Neuronal stem cell (in vitro differentiated cells): ENCODE data around the gene WWOX.

Experiments
- DNase-seq: peaks from one replicate; pipeline ENCODE4 v3.0.0-alpha.2; 2013; ENCODE audit warnings: low spot score
- H2AFZ ChIP-seq: one replicate; pipeline ENCODE4 v1.6.1; 2013; ENCODE audit warnings: mild to moderate bottlenecking, low read length, inconsistent platforms
- H2AK5ac ChIP-seq: 2 replicates; pipeline ENCODE4 v1.6.1; 2013; ENCODE audit warnings: low read depth, mild to moderate bottlenecking, inconsistent platforms, low read length, moderate library complexity, mixed read lengths
- H2BK120ac ChIP-seq: 2 replicates; pipeline ENCODE4 v1.6.1; 2013; ENCODE audit warnings: low read depth, mild to moderate bottlenecking, inconsistent platforms, low read length, moderate library complexity, mixed read lengths
- H2BK12ac ChIP-seq: one replicate; pipeline ENCODE4 v1.6.1; 2013; ENCODE audit warnings: low read length, inconsistent platforms
- H2BK15ac ChIP-seq: 2 replicates; pipeline ENCODE4 v1.6.1; 2013; ENCODE audit warnings: mild to moderate bottlenecking, low read length, inconsistent platforms, mixed read lengths
- H2BK5ac ChIP-seq: one replicate; pipeline ENCODE4 v1.6.1; 2013; ENCODE audit warnings: inconsistent platforms, mild to moderate bottlenecking, low read length, moderate library complexity
- H3K14ac ChIP-seq: one replicate; pipeline ENCODE4 v1.6.1; 2013; ENCODE audit warnings: low read length, inconsistent platforms
- H3K18ac ChIP-seq: 2 replicates; pipeline ENCODE4 v1.6.1; 2013; ENCODE audit warnings: low read length, inconsistent platforms
- H3K23ac ChIP-seq: 2 replicates; pipeline ENCODE4 v1.6.1; 2013; ENCODE audit warnings: low read depth, mild to moderate bottlenecking, mixed read lengths, low read length, inconsistent platforms; ENCODE audit not compliant: poor library complexity
- H3K27ac ChIP-seq: replicated peaks from 3 replicates; pipeline ENCODE4 v1.5.1; 2013; ENCODE audit warnings: low read length, inconsistent platforms
- H3K27me3 ChIP-seq, 3 experiments: 2 replicates each; pipeline ENCODE4 v1.6.1; 2013; ENCODE audit warnings: low read length in 3 of 3, mild to moderate bottlenecking in 2 of 3, inconsistent platforms in 1 of 3, low read depth in 1 of 3, mixed read lengths in 1 of 3, moderate library complexity in 1 of 3; ENCODE audit not compliant: control insufficient read depth in 3 of 3, insufficient read depth in 3 of 3
- H3K36me3 ChIP-seq, 2 donors: replicated peaks in 1 of 2; 2 replicates each; pipeline ENCODE4 v1.6.1; 2013; ENCODE audit warnings: low read length in 2 of 2; ENCODE audit not compliant: control insufficient read depth in 2 of 2, insufficient read depth in 2 of 2
- H3K4ac ChIP-seq: 2 replicates; pipeline ENCODE4 v1.6.1; 2013; ENCODE audit warnings: inconsistent platforms, mild to moderate bottlenecking, low read length, moderate library complexity
- H3K4me1 ChIP-seq, 2 donors: 1 replicate in 1 of 2; 2 replicates in 1 of 2; pipeline ENCODE4 v1.6.1; 2013; ENCODE audit warnings: low read length in 2 of 2, low read depth in 1 of 2; ENCODE audit not compliant: control insufficient read depth in 2 of 2, insufficient read depth in 1 of 2
- H3K4me2 ChIP-seq: one replicate; pipeline ENCODE4 v1.6.1; 2013; ENCODE audit warnings: mild to moderate bottlenecking, low read length, inconsistent platforms; ENCODE audit not compliant: insufficient read depth, poor library complexity, severe bottlenecking
- H3K4me3 ChIP-seq, 2 donors: 2 replicates each; pipeline ENCODE4 v1.5.1; 2013; ENCODE audit warnings: low read length in 2 of 2, mild to moderate bottlenecking in 2 of 2, inconsistent platforms in 1 of 2, moderate library complexity in 1 of 2
- H3K79me1 ChIP-seq: one replicate; pipeline ENCODE4 v1.6.1; 2013; ENCODE audit warnings: low read depth, mild to moderate bottlenecking, inconsistent platforms, low read length, moderate library complexity
- H3K9ac ChIP-seq: one replicate; pipeline ENCODE4 v1.6.1; 2013; ENCODE audit warnings: mild to moderate bottlenecking, low read depth, low read length, inconsistent platforms; ENCODE audit not compliant: poor library complexity
- H3K9me3 ChIP-seq, 2 donors: replicated peaks in 1 of 2; 2 replicates each; pipeline versions ENCODE3 to v1.6.1; 2013; ENCODE audit warnings: low read length in 2 of 2, mild to moderate bottlenecking in 2 of 2, inconsistent platforms in 1 of 2, low read depth in 1 of 2, mixed read lengths in 1 of 2, moderate library complexity in 1 of 2; ENCODE audit not compliant: control insufficient read depth in 2 of 2, insufficient read depth in 1 of 2
- H4K8ac ChIP-seq: one replicate; pipeline ENCODE4 v1.6.1; 2013; ENCODE audit warnings: low read depth, mild to moderate bottlenecking, inconsistent platforms, low read length, moderate library complexity
- H4K91ac ChIP-seq: one replicate; pipeline ENCODE4 v1.6.1; 2013; ENCODE audit warnings: low read length, low read depth, mild to moderate bottlenecking, inconsistent platforms; ENCODE audit not compliant: poor library complexity
- WGBS, 2 donors: extraction: QIAGEN DNeasy Blood & Tissue Kit; methylation state at CpG; one replicate each; pipeline ENCODE4 v1.1.7; 2013; ENCODE audit warnings: missing lambda C conversion rate in 2 of 2, mixed read lengths in 1 of 2; ENCODE audit not compliant: insufficient read length in 2 of 2, insufficient replicate concordance in 1 of 2; ENCODE audit errors: extremely low coverage in 2 of 2; 5-methylcytosine and 5-hydroxymethylcytosine counted together

The WWOX gene

DNA sequence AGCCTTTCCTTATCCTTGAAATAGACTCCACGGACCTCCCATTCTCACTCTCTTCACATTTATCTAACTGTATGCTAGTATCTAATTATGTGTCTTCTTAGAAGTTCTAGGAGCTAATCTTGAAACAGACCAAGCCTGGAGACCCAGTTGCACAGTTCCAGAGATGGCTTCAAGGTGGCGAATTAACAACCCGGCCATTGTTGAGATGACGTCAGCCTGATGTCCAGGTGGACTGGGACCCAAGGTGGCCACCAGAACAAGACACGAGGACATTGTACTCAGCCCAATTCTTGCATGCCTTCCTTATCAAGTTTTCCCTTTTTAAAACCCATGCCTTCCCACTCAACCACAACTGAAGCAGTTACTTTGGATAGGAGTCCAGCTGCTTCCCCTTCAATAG is 29.5 kb upstream of the WWOX start:
- Histone ChIP-seq H3K9ac (no peak overlapping the region), H3K4me2 (no peak overlapping the region), H2BK120ac (no peak overlapping the region), H2AFZ (no peak overlapping the region), H3K4me1 (no peaks in the 10 kb centered on the region), H4K91ac (no peak overlapping the region), H3K27ac (no peak overlapping the region), H3K27me3 (peaks cover 0 to 5% (median 0%) of the 10 kb centered on the region in 3 experiments), H3K23ac (no peak overlapping the region), H3K18ac (no peak overlapping the region), H3K9me3 (no peaks in the 10 kb centered on the region), H2BK12ac (no peak overlapping the region), H2BK5ac (no peak overlapping the region), H4K8ac (no peak overlapping the region), H3K4me3 (no peak overlapping the region), H3K79me1 (no peaks in the 10 kb centered on the region), H3K4ac (no peak overlapping the region), H3K36me3 (no peaks in the 10 kb centered on the region), H2AK5ac (no peak overlapping the region), H2BK15ac (no peak overlapping the region), H3K14ac (no peak overlapping the region)
- no CpG with 5 or more reads among the region's 5 CpGs for WGBS, 2 donors
- DNase-seq = no peak

DNA sequence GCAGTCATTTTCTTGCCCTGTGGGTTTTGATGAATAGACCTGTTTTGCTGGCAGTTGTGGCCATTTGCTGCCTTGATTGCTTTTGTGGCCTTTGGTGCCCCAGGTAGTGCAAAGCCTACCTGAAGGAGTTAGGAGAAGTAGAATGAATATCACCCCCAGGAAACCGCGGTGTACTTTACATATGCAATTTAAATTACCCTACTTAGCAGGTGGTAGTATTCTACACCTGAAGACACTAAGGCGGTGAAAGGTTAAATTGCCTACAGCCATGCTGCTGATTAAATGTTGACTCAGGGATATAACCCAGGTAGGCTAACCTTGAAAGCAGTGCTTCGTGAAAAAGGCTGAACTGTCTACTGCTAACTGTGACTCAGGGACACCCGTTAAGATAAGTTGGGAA is 27.2 kb upstream of the WWOX start:
- Histone ChIP-seq H3K4me2 (no peak overlapping the region), H3K27ac (no peak overlapping the region), H2AFZ (no peak overlapping the region), H2BK12ac (no peak overlapping the region), H3K27me3 (peaks cover 0 to 5% (median 0%) of the 10 kb centered on the region in 3 experiments), H3K79me1 (no peaks in the 10 kb centered on the region), H4K8ac (no peak overlapping the region), H2BK15ac (no peak overlapping the region), H3K4me3 (no peak overlapping the region), H3K4me1 (peaks cover 0 to 4% of the 10 kb centered on the region in 2 donors), H3K23ac (no peak overlapping the region), H2BK5ac (no peak overlapping the region), H2AK5ac (no peak overlapping the region), H3K9me3 (peaks cover 0 to 3% of the 10 kb centered on the region in 2 donors), H3K9ac (no peak overlapping the region), H3K14ac (no peak overlapping the region), H2BK120ac (no peak overlapping the region), H3K36me3 (no peaks in the 10 kb centered on the region), H3K4ac (no peak overlapping the region), H3K18ac (no peak overlapping the region), H4K91ac (no peak overlapping the region)
- DNase-seq = no peak
- WGBS, 2 donors = no CpG with 5 or more reads among the region's 5 CpGs

DNA sequence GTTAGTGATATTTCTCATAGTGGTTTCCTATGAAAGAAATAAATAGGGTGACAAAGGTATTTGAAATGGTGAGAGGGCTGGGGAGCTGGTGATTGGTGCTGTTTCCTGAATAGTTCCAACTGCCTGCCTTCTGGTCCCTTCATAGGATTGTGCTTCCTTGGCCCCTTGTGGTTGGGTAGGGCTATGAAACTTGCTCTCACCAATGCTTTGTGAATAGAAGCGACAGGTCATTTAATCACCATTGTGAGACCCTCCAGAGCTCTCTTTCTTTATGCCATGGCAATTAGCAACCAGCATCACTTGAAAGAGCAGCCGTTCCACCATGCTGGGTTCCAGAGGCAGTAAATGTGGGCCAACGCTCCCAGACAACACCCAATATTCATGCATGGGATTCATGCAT is 23.7 kb upstream of the WWOX start:
- Histone ChIP-seq H3K27me3 (peaks cover 0 to 5% (median 0%) of the 10 kb centered on the region in 3 experiments), H3K4me2 (no peak overlapping the region), H3K4ac (no peak overlapping the region), H3K14ac (no peak overlapping the region), H3K9me3 (peaks cover 0 to 3% of the 10 kb centered on the region in 2 donors), H3K79me1 (no peaks in the 10 kb centered on the region), H2BK12ac (no peak overlapping the region), H2BK120ac (no peak overlapping the region), H2BK5ac (no peak overlapping the region), H2AK5ac (no peak overlapping the region), H3K18ac (peak overlapping the region; percentile 35), H2AFZ (no peak overlapping the region), H3K4me1 (peaks cover 0 to 4% of the 10 kb centered on the region in 2 donors), H3K9ac (no peak overlapping the region), H2BK15ac (no peak overlapping the region), H4K91ac (no peak overlapping the region), H3K27ac (no peak overlapping the region), H3K23ac (peak overlapping the region; percentile 26), H3K4me3 (no peak overlapping the region), H4K8ac (no peak overlapping the region), H3K36me3 (no peaks in the 10 kb centered on the region)
- no CpG with 5 or more reads among the region's 3 CpGs for whole genome bisulfite sequencing, 2 donors
- no peak for DNase-seq

DNA sequence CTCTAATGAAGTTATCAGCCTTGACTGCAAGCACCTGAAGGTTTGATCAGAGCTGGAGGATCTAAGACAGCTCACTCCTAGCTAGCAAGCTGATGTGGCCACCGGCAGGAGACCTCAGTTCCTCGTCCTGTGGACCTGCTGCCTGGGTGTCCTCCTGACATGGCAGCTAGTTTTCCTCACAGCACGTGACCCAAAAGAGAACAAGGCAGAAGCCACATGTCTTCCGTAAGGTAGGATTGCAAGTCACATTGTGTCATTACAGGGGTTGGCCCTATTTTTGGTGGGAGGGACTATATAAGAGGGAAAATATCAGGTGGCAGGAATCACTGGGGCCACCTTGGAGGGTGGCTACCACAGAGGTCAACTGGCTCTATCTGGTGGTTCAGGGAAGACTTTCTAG is 18.1 kb upstream of the WWOX start:
- Histone ChIP-seq H3K4me1 (no peaks in the 10 kb centered on the region), H4K8ac (no peak overlapping the region), H3K79me1 (no peaks in the 10 kb centered on the region), H4K91ac (no peak overlapping the region), H3K36me3 (no peaks in the 10 kb centered on the region), H3K4me3 (no peak overlapping the region), H3K23ac (no peak overlapping the region), H3K27ac (no peak overlapping the region), H2BK120ac (no peak overlapping the region), H2BK15ac (no peak overlapping the region), H3K4me2 (no peak overlapping the region), H3K14ac (no peak overlapping the region), H3K9ac (no peak overlapping the region), H2BK5ac (no peak overlapping the region), H3K4ac (no peak overlapping the region), H3K27me3 (no peaks in the 10 kb centered on the region), H2AFZ (no peak overlapping the region), H3K9me3 (no peaks in the 10 kb centered on the region), H2AK5ac (no peak overlapping the region), H3K18ac (no peak overlapping the region), H2BK12ac (no peak overlapping the region)
- no peak for DNase-seq
- WGBS, 2 donors = no CpG with 5 or more reads among the region's 4 CpGs
